HG03108 (cell line): ENCODE results near the gene LRRN2.

Source experiments
- ATAC-seq: cut with Tn5 transposase; IDR thresholded peaks from one replicate; pipeline ENCODE4 v1.9.1; 2021; ENCODE audit warnings: moderate library complexity; ENCODE audit not compliant: unreplicated experiment

LRRN2 gene

GRCh38 chr1:204602871-204603542, 82.5 kb downstream of the LRRN2 start:
- no peak for ATAC-seq

GRCh38 chr1:204602111-204602579, 83.4 kb downstream of the LRRN2 start:
- ATAC-seq: no peak

- ATAC-seq: no peak
Measured at GRCh38 chr1:204600968-204601367, 84.6 kb downstream of the LRRN2 start.

- ATAC-seq: no peak
Measured at GRCh38 chr1:204600203-204600602, 85.3 kb downstream of the LRRN2 start.

GRCh38 chr1:204599596-204599995, 85.9 kb downstream of the LRRN2 start:
- no peak for ATAC-seq

GRCh38 chr1:204599098-204599497, 86.4 kb downstream of the LRRN2 start:
- ATAC-seq: no peak

GRCh38 chr1:204598319-204598969, 87.1 kb downstream of the LRRN2 start:
- ATAC-seq: no peak

GRCh38 chr1:204592246-204592948, 93.1 kb downstream of the LRRN2 start:
- no peak for ATAC-seq

- no peak for ATAC-seq
Measured at GRCh38 chr1:204591473-204592090, 94.0 kb downstream of the LRRN2 start.

GRCh38 chr1:204589409-204590038, 96.0 kb downstream of the LRRN2 start:
- ATAC-seq: no peak

GRCh38 chr1:204588826-204589225, 96.7 kb downstream of the LRRN2 start:
- ATAC-seq: no peak

- ATAC-seq: no peak
Measured at GRCh38 chr1:204587621-204588020, 97.9 kb downstream of the LRRN2 start.

GRCh38 chr1:204584699-204585372, 100.7 kb downstream of the LRRN2 start:
- no peak for ATAC-seq

- no peak for ATAC-seq
Measured at GRCh38 chr1:204583909-204584632, 101.5 kb downstream of the LRRN2 start.

- no peak for ATAC-seq
Measured at GRCh38 chr1:204581759-204582158, 103.8 kb downstream of the LRRN2 start.

- ATAC-seq: no peak
Measured at GRCh38 chr1:204580862-204581261, 104.7 kb downstream of the LRRN2 start.

- ATAC-seq: no peak
Measured at GRCh38 chr1:204579681-204580080, 105.9 kb downstream of the LRRN2 start.

- peak; percentile 60 for ATAC-seq
Measured at GRCh38 chr1:204578867-204579664, 106.5 kb downstream of the LRRN2 start.
